MM.1S (cell line): ENCODE results near the gene S1PR2.

ENCODE experiments used
- EZH2 ChIP-seq: fragments of 300-600 bp; sonication (generic); optimal IDR thresholded peaks from 2 replicates; pipeline ENCODE3; 2017; ENCODE audit warnings: low read depth, mild to moderate bottlenecking, antibody characterized with exemption, low read length, mixed read lengths
- EZH2phosphoT487 ChIP-seq: fragments of 300-600 bp; sonication (generic); IDR thresholded peaks from 2 replicates; pipeline ENCODE4 v1.6.1; 2018; ENCODE audit warnings: antibody characterized with exemption, low read length
- TF ChIP-seq, protein P1 (sequence below): fragments of 300-600 bp; sonication (generic); IDR thresholded peaks from 2 replicates; pipeline ENCODE4 v1.5.1; 2016; ENCODE audit warnings: antibody characterized with exemption, low read length, mixed read lengths

- TF ChIP-seq, protein P1, sequence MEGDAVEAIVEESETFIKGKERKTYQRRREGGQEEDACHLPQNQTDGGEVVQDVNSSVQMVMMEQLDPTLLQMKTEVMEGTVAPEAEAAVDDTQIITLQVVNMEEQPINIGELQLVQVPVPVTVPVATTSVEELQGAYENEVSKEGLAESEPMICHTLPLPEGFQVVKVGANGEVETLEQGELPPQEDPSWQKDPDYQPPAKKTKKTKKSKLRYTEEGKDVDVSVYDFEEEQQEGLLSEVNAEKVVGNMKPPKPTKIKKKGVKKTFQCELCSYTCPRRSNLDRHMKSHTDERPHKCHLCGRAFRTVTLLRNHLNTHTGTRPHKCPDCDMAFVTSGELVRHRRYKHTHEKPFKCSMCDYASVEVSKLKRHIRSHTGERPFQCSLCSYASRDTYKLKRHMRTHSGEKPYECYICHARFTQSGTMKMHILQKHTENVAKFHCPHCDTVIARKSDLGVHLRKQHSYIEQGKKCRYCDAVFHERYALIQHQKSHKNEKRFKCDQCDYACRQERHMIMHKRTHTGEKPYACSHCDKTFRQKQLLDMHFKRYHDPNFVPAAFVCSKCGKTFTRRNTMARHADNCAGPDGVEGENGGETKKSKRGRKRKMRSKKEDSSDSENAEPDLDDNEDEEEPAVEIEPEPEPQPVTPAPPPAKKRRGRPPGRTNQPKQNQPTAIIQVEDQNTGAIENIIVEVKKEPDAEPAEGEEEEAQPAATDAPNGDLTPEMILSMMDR: peak; percentile 90
- no peak for TF ChIP-seq EZH2phosphoT487
- TF ChIP-seq EZH2: no peak
Observed at GRCh38 chr19:10269333-10270179, 38.4 kb upstream of the S1PR2 start.
